Ovary (tissue), 9 donors: ENCODE measurements around the gene CPA1. TPM values are rescaled to one million over a fixed set of nuclear protein-coding genes. Genes with fewer than 3 reads are reported as not detected.

Experiments
- DNase-seq, 5 donors: peaks; one replicate each; pipeline ENCODE4 v3.0.0-alpha.2; 2019 to 2020
- H3K27ac ChIP-seq, 2 donors: fragments of 200-600 bp; one replicate each; pipeline versions ENCODE4 v1.5.1 to v1.8.0; 2019 to 2022
- H3K27me3 ChIP-seq: fragments of 200-600 bp; one replicate; pipeline ENCODE4 v1.8.0; 2022
- H3K36me3 ChIP-seq: fragments of 200-600 bp; sonication (generic); one replicate; pipeline ENCODE4 v1.5.1; 2019
- H3K4me1 ChIP-seq: one replicate; pipeline ENCODE4 v1.8.1; 2013; ENCODE audit warnings: mild to moderate bottlenecking, moderate library complexity; ENCODE audit not compliant: insufficient read depth
- H3K4me3 ChIP-seq: fragments of 200-600 bp; sonication (generic); one replicate; pipeline ENCODE4 v1.5.1; 2017
- H3K9me3 ChIP-seq, 2 donors: fragments of 200-600 bp in 1 of 2; sonication (generic) in 1 of 2; one replicate each; pipeline versions ENCODE4 v1.5.1 to v1.8.1; 2013 to 2019; ENCODE audit warnings: mild to moderate bottlenecking in 1 of 2, moderate library complexity in 1 of 2
- CTCF ChIP-seq, 3 donors: fragments of 450-650 bp in 2 of 3; fragments of 200-600 bp in 1 of 3; IDR thresholded peaks; one replicate each; pipeline versions ENCODE4 v1.5.1 to v1.8.0; 2016 to 2022; ENCODE audit warnings: antibody characterized with exemption in 3 of 3, mild to moderate bottlenecking in 1 of 3
- EP300 ChIP-seq: sonication (generic); formaldehyde crosslinking; IDR thresholded peaks from one replicate; pipeline ENCODE4 v1.6.1; 2017; ENCODE audit warnings: antibody characterized with exemption
- POLR2A ChIP-seq: fragments of 450-650 bp; IDR thresholded peaks from one replicate; pipeline ENCODE4 v1.6.1; 2017; ENCODE audit warnings: antibody characterized with exemption, mild to moderate bottlenecking, moderate library complexity
- WGBS, 3 donors: extraction: QIAGEN DNeasy Blood & Tissue Kit in 1 of 3; methylation state at CpG; one replicate each; pipeline versions ENCODE4 v1.1.5 to v1.1.7; 2013 to 2017; 5-methylcytosine and 5-hydroxymethylcytosine counted together
- intact Hi-C, 4 donors: fragments of 100-400 bp; cut with DNase I; formaldehyde crosslinking; loops; one replicate each; pipeline versions ENCODE4 v1.11.0 to v1.15.1; 2022 to 2023
- polyA plus RNA-seq, 2 donors: library from polyadenylated mRNA; stranded (reverse); fragments of 200-250 nt in 1 of 2; fragments of 350-450 nt in 1 of 2; fragmentation: Illumina TruSeq in 1 of 2; extraction: RNeasy Lipid Tissue Mini Kit (QIAGEN cat#74804) in 1 of 2; gene quantifications; one replicate each; pipeline ENCODE4 v1.2.3, GENCODE V29; 2013 to 2014
- total RNA-seq, 7 donors: library from RNA; depleted of rRNA in 2 of 7; stranded (reverse); fragments of >200 nt in 2 of 7; fragmentation: NEBNext Ultra II Directional in 3 of 7; extraction: Animal tissue kit (Norgen Biotek cat#: 25700) in 3 of 7; gene quantifications; one replicate each; pipeline versions ENCODE4 v1.1.0 to v1.2.4, GENCODE V29; 2016 to 2023
- donor health status: DM: no; HTN: no; CAD: no; lungs with moderate emphysema.
- donor health status: DM: no; HTN: no; CAD: no.
- donor health status: Bipolar disorder and iron deficiency.
- donor health status: DM: yes; HTN: yes; CAD: no.
- donor health status: DM: no; HTN: no; CAD: no.
- donor health status: DM: yes; HTN: yes; CAD: no.

CPA1 gene
- total and polyA plus RNA-seq, 9 donors: 0.31 to 32.4 (median 1.9) TPM; not detected in 2

- no peaks in the 10 kb centered on the region for H3K9me3 ChIP-seq
- TF ChIP-seq CTCF (IDR thresholded peaks at IDR 0.05) (no peak), EP300 (no peak), POLR2A (no peak)
- no peak overlapping the region for H3K27ac ChIP-seq
- no peak overlapping the region for H3K4me3 ChIP-seq
- H3K36me3 ChIP-seq: no peaks in the 10 kb centered on the region
- intact Hi-C loops: no loop called here
- no peak for DNase-seq
- H3K4me1 ChIP-seq: peaks cover 5% of the 10 kb centered on the region
- no peaks in the 10 kb centered on the region for H3K27me3 ChIP-seq
- WGBS, 3 donors: 86 to 88% (median 87%) methylated on average over 12 of the region's 12 CpGs
These were observed 33.4 kb upstream of the CPA1 start for GRCh38 chr7:130346941-130347340.

- Histone ChIP-seq H3K36me3 (no peaks in the 10 kb centered on the region), H3K27ac (peak overlapping the region in 1 of 2 donors; percentile 30), H3K4me1 (peaks cover 15% of the 10 kb centered on the region), H3K9me3 (no peaks in the 10 kb centered on the region), H3K4me3 (no peak overlapping the region), H3K27me3 (no peaks in the 10 kb centered on the region)
- 78 to 83% (median 82%) methylated on average over 16 of the region's 16 CpGs for WGBS, 3 donors
- no peak for DNase-seq
- no peak for TF ChIP-seq EP300
- no peak for TF ChIP-seq CTCF (IDR thresholded peaks at IDR 0.05)
- TF ChIP-seq POLR2A: no peak
- intact Hi-C loops: loop anchor here in 1 of 4 donors (10.0 kb wide), 1 partner anchor 75 kb away; no protein-coding TSS in a partner anchor
These were observed 30.1 kb upstream of the CPA1 start for GRCh38 chr7:130349911-130350782.

GRCh38 chr7:130350945-130351790 is 29.1 kb upstream of the CPA1 start:
- peaks cover 20% of the 10 kb centered on the region for H3K4me1 ChIP-seq
- peak overlapping the region in 1 of 2 donors; percentile 58 for H3K27ac ChIP-seq
- H3K36me3 ChIP-seq: no peaks in the 10 kb centered on the region
- DNase-seq: peak in 2 of 5 donors; percentile 28 to 52
- 57 to 61% (median 59%) methylated on average over 20 of the region's 20 CpGs for WGBS, 3 donors
- no peaks in the 10 kb centered on the region for H3K9me3 ChIP-seq
- H3K4me3 ChIP-seq: no peak overlapping the region
- H3K27me3 ChIP-seq: no peaks in the 10 kb centered on the region
- no peak for TF ChIP-seq CTCF (IDR thresholded peaks at IDR 0.05)
- intact Hi-C loops: loop anchor here in 1 of 4 donors (10.0 kb wide), 1 partner anchor 76 kb away; no protein-coding TSS in a partner anchor

- TF ChIP-seq POLR2A (no peak), CTCF (IDR thresholded peaks at IDR 0.05) (no peak), EP300 (no peak)
- no peak overlapping the region for H3K4me3 ChIP-seq
- intact Hi-C loops: loop anchor here in 1 of 4 donors (10.0 kb wide), 1 partner anchor 77 kb away; no protein-coding TSS in a partner anchor
- peaks cover 21% of the 10 kb centered on the region for H3K4me1 ChIP-seq
- no peaks in the 10 kb centered on the region for H3K9me3 ChIP-seq
- H3K27me3 ChIP-seq: no peaks in the 10 kb centered on the region
- no peaks in the 10 kb centered on the region for H3K36me3 ChIP-seq
- peak in 1 of 5 donors; percentile 44 for DNase-seq
- WGBS, 3 donors: 82 to 89% (median 86%) methylated on average over 6 of the region's 6 CpGs
- peak overlapping the region in 1 of 2 donors; percentile 58 for H3K27ac ChIP-seq
These were observed 28.6 kb upstream of the CPA1 start for GRCh38 chr7:130351791-130352090.
